GM18508 (cell line): Measurements from ENCODE around the gene LRP8.

Experiments used
- ATAC-seq: cut with Tn5 transposase; IDR thresholded peaks from one replicate; pipeline ENCODE4 v1.9.1; 2021; ENCODE audit warnings: moderate number of reproducible peaks; ENCODE audit not compliant: insufficient read depth, unreplicated experiment

LRP8 gene

DNA sequence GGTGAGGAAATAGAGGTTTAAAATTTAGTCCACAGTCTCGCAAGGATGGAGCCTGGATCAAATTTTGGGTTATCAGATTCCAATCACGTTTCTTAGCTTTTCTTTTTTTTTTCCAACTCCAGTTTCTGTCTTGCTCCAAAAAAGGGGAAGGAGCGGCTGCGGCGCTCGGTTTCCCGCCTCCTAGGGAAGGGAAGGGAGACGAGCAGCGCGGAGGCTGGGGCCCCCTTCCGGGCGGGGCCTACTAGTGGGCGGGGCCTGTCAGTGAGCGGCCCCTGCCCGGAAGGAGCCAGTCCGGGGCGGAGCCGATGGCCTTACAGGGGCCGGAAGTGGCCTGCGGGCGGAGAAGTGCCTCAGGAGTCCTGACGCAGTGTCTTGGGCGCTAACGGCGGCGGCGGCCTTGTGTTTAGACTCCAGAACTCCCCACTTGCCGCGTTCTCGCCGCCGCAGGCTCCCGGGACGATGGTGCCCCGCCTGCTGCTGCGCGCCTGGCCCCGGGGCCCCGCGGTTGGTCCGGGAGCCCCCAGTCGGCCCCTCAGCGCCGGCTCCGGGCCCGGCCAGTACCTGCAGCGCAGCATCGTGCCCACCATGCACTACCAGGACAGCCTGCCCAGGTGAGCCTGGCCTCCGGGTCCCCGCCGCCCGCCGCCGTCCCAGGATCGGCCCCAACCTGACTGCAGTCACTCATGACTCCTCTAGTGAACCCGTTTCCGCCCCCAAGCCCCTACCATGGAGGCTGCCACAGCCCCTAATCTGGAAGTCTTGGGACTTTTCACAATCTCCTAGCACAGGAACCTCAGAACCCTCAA lies 131.2 kb downstream of the LRP8 start, which contains the start of gene CPT2:
CPT2 (plus strand) TSS at position 340 of the 806 bp plus-strand sequence; CDS start at position 460, 120 bp downstream.
- ATAC-seq, result peak; percentile 66

DNA sequence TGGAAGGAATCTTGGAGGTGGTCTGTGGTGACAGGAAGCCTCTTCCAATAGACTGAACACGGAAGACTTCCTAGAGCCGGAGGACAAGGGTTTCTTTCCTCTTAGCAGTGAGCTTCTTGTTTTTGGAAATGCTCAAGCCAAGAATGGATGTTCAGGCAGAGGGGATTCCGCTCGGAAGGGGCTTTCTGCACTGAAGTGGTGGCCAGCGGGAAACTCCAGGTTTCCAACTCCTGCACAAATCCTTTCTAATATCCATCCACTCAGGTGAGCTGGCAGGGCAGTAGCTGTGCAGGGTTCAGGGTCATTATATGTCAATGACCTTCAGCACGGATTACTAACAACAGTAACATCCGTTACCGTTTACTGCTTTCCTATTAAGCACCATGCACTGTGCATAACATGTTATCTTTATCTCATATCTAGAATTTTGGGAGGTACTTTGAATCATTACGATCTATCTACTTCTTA lies 131.8 kb downstream of the LRP8 start:
- no peak for ATAC-seq

DNA sequence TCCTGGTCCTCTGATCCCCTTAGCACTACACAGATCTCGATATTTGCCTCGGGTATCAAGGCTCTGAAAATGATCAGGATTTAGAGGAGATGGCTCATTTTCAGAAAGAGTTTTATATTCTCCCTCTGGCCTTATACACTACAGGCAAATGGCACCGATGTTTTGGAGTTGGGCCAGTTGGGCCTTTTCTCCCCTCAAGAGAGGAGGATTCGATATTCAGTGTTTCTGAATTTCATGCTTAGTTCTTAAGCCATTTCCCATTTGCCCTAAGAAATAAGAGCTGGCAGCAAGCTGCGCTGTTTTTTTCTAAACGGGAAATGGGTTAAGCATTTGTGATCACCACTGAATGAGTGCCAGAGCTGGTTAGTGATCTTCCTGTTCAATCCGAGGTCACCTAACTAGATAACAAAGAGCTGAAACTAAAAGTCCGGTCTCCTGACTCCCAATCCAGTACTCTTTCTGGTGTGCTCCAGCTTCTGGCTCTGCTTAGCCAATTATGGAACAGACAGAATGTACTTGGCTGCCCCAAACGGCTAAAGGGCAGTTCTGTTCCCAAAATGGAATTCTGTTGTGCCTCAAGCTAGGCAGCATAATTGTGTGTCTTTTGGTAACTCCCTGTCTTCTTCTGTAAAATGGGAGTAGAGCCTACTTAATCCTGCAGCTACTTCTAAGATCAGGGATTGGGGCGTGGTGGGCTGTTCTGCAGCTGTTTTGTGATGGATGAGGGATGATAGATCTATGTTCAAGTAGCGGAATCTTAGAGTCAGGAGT lies 132.4 kb downstream of the LRP8 start:
- no peak for ATAC-seq
